ENCODE data around the gene HES4.
"Not testable (repeated sequence)": the region's sequence is repeated elsewhere in the genome, so short reads cannot be mapped to it uniquely, and the experiment has no call there.

DNA sequence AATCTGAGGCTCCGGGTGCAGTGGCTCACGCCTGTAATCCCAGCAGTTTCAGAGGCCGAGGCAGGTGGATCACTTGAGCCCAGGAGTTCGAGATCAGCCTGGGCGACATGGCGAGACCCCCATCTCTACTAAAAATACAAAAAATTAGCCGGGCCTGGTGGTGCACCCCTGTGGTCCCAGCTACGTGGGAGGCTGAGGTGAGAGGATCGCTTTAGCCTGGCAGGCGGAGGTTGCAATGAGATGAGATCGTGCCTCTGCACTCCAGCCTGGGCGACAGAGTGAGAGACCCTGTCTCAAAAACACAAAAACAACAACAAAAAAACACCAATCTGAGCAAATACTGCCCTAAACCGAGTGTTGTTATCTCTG, 12.8 kb upstream of the HES4 start:
- TF ChIP-seq, protein P1, sequence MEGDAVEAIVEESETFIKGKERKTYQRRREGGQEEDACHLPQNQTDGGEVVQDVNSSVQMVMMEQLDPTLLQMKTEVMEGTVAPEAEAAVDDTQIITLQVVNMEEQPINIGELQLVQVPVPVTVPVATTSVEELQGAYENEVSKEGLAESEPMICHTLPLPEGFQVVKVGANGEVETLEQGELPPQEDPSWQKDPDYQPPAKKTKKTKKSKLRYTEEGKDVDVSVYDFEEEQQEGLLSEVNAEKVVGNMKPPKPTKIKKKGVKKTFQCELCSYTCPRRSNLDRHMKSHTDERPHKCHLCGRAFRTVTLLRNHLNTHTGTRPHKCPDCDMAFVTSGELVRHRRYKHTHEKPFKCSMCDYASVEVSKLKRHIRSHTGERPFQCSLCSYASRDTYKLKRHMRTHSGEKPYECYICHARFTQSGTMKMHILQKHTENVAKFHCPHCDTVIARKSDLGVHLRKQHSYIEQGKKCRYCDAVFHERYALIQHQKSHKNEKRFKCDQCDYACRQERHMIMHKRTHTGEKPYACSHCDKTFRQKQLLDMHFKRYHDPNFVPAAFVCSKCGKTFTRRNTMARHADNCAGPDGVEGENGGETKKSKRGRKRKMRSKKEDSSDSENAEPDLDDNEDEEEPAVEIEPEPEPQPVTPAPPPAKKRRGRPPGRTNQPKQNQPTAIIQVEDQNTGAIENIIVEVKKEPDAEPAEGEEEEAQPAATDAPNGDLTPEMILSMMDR (IDR thresholded peaks at IDR 0.05): not testable (repeated sequence)
- not testable (repeated sequence) for TF ChIP-seq POLR2A (IDR thresholded peaks at IDR 0.05)
